Left lung (tissue), 10 donors: ENCODE measurements around the gene FUT3. TPM values are rescaled to one million over a fixed set of nuclear protein-coding genes. Genes with fewer than 3 reads are reported as not detected.
"Not testable (repeated sequence)": the region's sequence is repeated elsewhere in the genome, so short reads cannot be mapped to it uniquely, and the experiment has no call there.

Source experiments
- ATAC-seq: fragments of 200-7000 bp; cut with Tn5 transposase; one replicate; pipeline ENCODE4 v1.9.1; 2020; ENCODE audit warnings: moderate library complexity
- DNase-seq, 4 donors: peaks; one replicate each; pipeline ENCODE4 v3.0.0-alpha.2; 2013 to 2020
- H3K27ac ChIP-seq, 2 donors: fragments of 200-600 bp; sonication (generic) in 1 of 2; one replicate each; pipeline versions ENCODE4 v1.5.0 to v1.8.0; 2020 to 2021
- H3K27me3 ChIP-seq, 2 donors: fragments of 200-600 bp; sonication (generic) in 1 of 2; one replicate each; pipeline versions ENCODE4 v1.5.0 to v1.8.0; 2020 to 2021
- H3K36me3 ChIP-seq, 2 donors: fragments of 200-600 bp; sonication (generic) in 1 of 2; one replicate each; pipeline versions ENCODE4 v1.5.0 to v1.8.0; 2020 to 2021
- H3K4me1 ChIP-seq, 2 donors: fragments of 200-600 bp; one replicate each; pipeline ENCODE4 v1.8.0; 2021
- H3K4me3 ChIP-seq, 2 donors: fragments of 200-600 bp; sonication (generic) in 1 of 2; one replicate each; pipeline versions ENCODE4 v1.5.0 to v1.8.0; 2020 to 2021; ENCODE audit warnings: mild to moderate bottlenecking in 1 of 2
- H3K9me3 ChIP-seq, 2 donors: fragments of 200-600 bp; sonication (generic) in 1 of 2; one replicate each; pipeline versions ENCODE4 v1.5.0 to v1.8.0; 2020 to 2021
- CTCF ChIP-seq, 2 donors: fragments of 200-600 bp; sonication (generic) in 1 of 2; IDR thresholded peaks; one replicate each; pipeline versions ENCODE4 v1.5.0 to v1.8.0; 2021; ENCODE audit warnings: antibody characterized with exemption in 2 of 2
- intact Hi-C, 2 donors: fragments of 100-400 bp; cut with DNase I; formaldehyde crosslinking; loops; one replicate each; pipeline versions ENCODE4 v1.11.2 to v1.14.2; 2022
- polyA plus RNA-seq, 6 donors: library from polyadenylated mRNA; unstranded; fragments of 120-200 nt; gene quantifications; one replicate each; pipeline ENCODE4 v1.2.1, GENCODE V29; 2013; ENCODE audit not compliant: insufficient read length in 6 of 6
- total RNA-seq, 2 donors: library from RNA; stranded (reverse); fragmentation: NEBNext Ultra II Directional; extraction: Animal tissue kit (Norgen Biotek cat#: 25700); gene quantifications; one replicate each; pipeline ENCODE4 v1.2.1, GENCODE V29; 2021
- donor health status: DM: no; HTN: yes; CAD: no.
- donor health status: DM: no; HTN: no; CAD: no.

Gene FUT3
- total and polyA plus RNA-seq, 8 donors = 0.28 to 31.4 (median 0.51) TPM; not detected in 2

GRCh38 chr19:5877427-5877826, 26.2 kb upstream of the FUT3 start:
- H3K4me3 ChIP-seq = no peak overlapping the region
- peaks cover 0 to 62% of the 10 kb centered on the region in 2 donors for H3K27me3 ChIP-seq
- ATAC-seq (no peak), DNase-seq (no peak)
- no peak overlapping the region for H3K27ac ChIP-seq
- intact Hi-C loops = no loop called here
- H3K36me3 ChIP-seq = no peaks in the 10 kb centered on the region
- H3K9me3 ChIP-seq = no peaks in the 10 kb centered on the region
- TF ChIP-seq CTCF (IDR thresholded peaks at IDR 0.05) = no peak
- H3K4me1 ChIP-seq = peaks cover 0 to 5% of the 10 kb centered on the region in 2 donors

DNA sequence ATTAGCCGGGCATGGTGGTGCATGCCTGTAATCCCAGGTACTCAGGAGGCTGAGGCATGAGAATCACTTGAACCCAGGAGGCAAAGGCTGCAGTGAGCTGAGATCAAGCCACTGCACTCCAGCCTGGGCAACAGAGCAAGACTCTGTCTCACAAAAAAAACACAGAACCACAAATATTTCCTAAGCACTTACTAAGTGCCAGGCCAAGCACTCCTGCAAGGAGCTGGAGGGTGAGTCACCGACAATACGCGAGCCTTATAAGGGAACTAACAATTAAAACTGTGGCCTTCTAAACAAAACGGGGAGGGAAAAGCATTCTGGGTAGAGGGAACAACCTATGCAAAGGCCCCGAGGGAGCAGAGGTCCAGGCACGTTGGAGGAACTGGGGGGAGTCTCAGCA, 23.2 kb upstream of the FUT3 start:
- peaks cover 0 to 35% of the 10 kb centered on the region in 2 donors for H3K27me3 ChIP-seq
- H3K9me3 ChIP-seq, H3K27ac ChIP-seq, DNase-seq, H3K4me3 ChIP-seq, ATAC-seq, intact Hi-C loops, H3K36me3 ChIP-seq, H3K4me1 ChIP-seq: not testable (repeated sequence)

- no peak for TF ChIP-seq CTCF (IDR thresholded peaks at IDR 0.05)
Observed at GRCh38 chr19:5873617-5874199, 22.5 kb upstream of the FUT3 start.

DNA sequence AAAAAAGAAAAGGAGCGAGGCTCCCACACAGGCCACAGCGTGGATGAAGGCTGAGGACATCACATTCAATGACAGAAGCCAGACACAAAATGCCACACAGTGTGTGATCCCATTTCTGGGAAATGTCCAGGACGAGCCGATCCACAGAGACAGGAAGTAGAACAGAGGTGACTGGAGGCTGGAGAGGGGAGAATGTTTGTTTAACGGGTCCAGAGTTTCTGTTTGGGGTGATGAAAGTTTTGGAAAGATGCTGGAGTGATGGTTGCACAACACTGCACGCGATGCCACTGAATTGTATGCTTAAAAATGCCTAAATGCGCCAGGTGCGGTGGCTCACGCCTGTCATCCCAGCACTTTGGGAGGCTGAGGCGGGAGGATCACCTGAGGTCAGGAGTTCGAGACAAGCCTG, 19.7 kb upstream of the FUT3 start:
- Histone ChIP-seq H3K4me1 (no peaks in the 10 kb centered on the region), H3K36me3 (no peaks in the 10 kb centered on the region), H3K27me3 (peaks cover 0 to under 1% of the 10 kb centered on the region in 2 donors), H3K9me3 (no peaks in the 10 kb centered on the region), H3K4me3 (no peak overlapping the region), H3K27ac (no peak overlapping the region)
- intact Hi-C loops = no loop called here
- ATAC-seq = no peak
- no peak for TF ChIP-seq CTCF (IDR thresholded peaks at IDR 0.05)
- DNase-seq = no peak

More at GRCh38 chr19:5873617-5874199, 22.5 kb upstream of the FUT3 start:
- H3K4me3 ChIP-seq = no peak overlapping the region
- ATAC-seq = no peak
- no peaks in the 10 kb centered on the region for H3K9me3 ChIP-seq
- no peak overlapping the region for H3K27ac ChIP-seq
- no peaks in the 10 kb centered on the region for H3K36me3 ChIP-seq
- DNase-seq = peak in 1 of 4 donors; percentile 29
- intact Hi-C loops = no loop called here
- peaks cover 0 to 27% of the 10 kb centered on the region in 2 donors for H3K27me3 ChIP-seq
- H3K4me1 ChIP-seq = no peaks in the 10 kb centered on the region

DNA sequence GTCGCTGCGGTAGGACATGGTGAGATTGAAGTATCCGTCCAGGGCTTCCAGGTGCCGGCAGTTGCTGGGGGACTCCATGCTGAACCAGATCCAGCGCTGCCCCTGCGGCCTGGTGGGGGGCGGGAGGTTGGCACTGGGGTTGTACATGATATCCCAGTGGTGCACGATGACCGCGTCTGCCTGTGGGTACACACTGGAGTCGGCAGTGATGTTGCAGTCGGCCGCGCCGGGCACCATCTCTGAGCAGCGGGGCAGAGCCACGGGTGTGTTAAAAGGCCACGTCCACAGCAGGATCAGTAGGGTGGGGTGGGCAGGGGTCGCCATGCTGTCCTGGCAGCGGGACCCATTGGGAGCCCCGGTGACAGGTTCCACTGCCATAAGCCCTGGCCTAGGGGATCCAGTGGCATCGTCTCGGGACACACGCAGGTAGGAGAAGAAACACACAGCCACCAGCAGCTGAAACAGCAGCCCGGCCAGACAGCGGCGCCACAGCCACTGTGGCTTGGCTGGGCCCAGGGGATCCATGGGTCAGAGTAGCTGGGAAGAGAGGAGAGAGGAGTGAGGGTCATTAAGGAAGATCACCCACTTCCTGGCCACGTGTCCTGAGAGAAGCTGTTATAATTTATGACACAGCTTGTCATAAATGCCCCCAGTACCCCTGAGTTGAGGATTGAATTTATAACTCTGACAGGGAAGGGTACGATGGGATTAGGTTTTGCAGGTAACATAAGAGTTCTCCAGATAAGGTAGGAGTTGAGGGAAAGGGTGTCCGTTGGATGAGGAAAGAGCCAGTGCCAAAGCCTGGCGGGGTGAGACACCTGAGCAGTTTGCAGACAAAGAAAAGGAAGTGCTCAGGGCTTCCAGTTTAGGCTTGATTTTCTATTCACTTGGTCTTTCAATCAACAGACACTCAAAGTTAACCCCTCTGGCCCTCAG, 16.2 kb upstream of the FUT3 start:
- intact Hi-C loops = no loop called here
- DNase-seq (no peak), ATAC-seq (no peak)
- H3K36me3 ChIP-seq = no peaks in the 10 kb centered on the region
- no peaks in the 10 kb centered on the region for H3K27me3 ChIP-seq
- no peaks in the 10 kb centered on the region for H3K4me1 ChIP-seq
- H3K4me3 ChIP-seq = no peak overlapping the region
- TF ChIP-seq CTCF (IDR thresholded peaks at IDR 0.05) = no peak
- H3K27ac ChIP-seq = no peak overlapping the region
- no peaks in the 10 kb centered on the region for H3K9me3 ChIP-seq
